ENCODE data around the gene DYNLT2.
"Not testable (repeated sequence)": the region's sequence is repeated elsewhere in the genome, so short reads cannot be mapped to it uniquely, and the experiment has no call there.

Gene DYNLT2

GRCh38 chr6:169776379-169776778, 25.0 kb upstream of the DYNLT2 start:
- no peak for DNase-seq (ENCODE audit: low spot score in 2 of 2)
- H3K36me3 Mint-ChIP-seq, result peaks cover 21% of the 10 kb centered on the region
- no peaks in the 10 kb centered on the region for H3K4me1 Mint-ChIP-seq
- H3K4me3 Mint-ChIP-seq, result no peak overlapping the region
- no peaks in the 10 kb centered on the region for H3K9me3 Mint-ChIP-seq
- no peak for ATAC-seq (ENCODE audit: low read depth)
- no peak overlapping the region for H3K27ac Mint-ChIP-seq
- H3K27me3 Mint-ChIP-seq, result no peaks in the 10 kb centered on the region

GRCh38 chr6:169775321-169775720, 23.9 kb upstream of the DYNLT2 start:
- Mint-ChIP-seq H3K4me3 (no peak overlapping the region), H3K36me3 (peaks cover 18% of the 10 kb centered on the region), H3K9me3 (no peaks in the 10 kb centered on the region), H3K27me3 (no peaks in the 10 kb centered on the region), H3K4me1 (no peaks in the 10 kb centered on the region), H3K27ac (no peak overlapping the region)
- ATAC-seq (ENCODE audit: low read depth) (no peak), DNase-seq (ENCODE audit: low spot score in 2 of 2) (no peak)

GRCh38 chr6:169774347-169774746, 23.0 kb upstream of the DYNLT2 start:
- no peaks in the 10 kb centered on the region for H3K4me1 Mint-ChIP-seq

GRCh38 chr6:169766921-169767736, 15.8 kb upstream of the DYNLT2 start:
- ATAC-seq (ENCODE audit: low read depth), result no peak

More at GRCh38 chr6:169774347-169774746, 23.0 kb upstream of the DYNLT2 start:
- peaks cover 17% of the 10 kb centered on the region for H3K36me3 Mint-ChIP-seq
- no peak overlapping the region for H3K4me3 Mint-ChIP-seq
- no peaks in the 10 kb centered on the region for H3K9me3 Mint-ChIP-seq
- DNase-seq (ENCODE audit: low spot score in 2 of 2) (no peak), ATAC-seq (ENCODE audit: low read depth) (no peak)
- no peaks in the 10 kb centered on the region for H3K27me3 Mint-ChIP-seq
- H3K27ac Mint-ChIP-seq, result no peak overlapping the region

GRCh38 chr6:169766232-169766631, 14.9 kb upstream of the DYNLT2 start:
- Mint-ChIP-seq H3K27me3 (no peaks in the 10 kb centered on the region), H3K4me1 (peaks cover 3% of the 10 kb centered on the region), H3K4me3 (no peak overlapping the region), H3K27ac (no peak overlapping the region), H3K9me3 (no peaks in the 10 kb centered on the region), H3K36me3 (peaks cover 35% of the 10 kb centered on the region)
- no peak for ATAC-seq (ENCODE audit: low read depth)
- no peak for DNase-seq (ENCODE audit: low spot score in 2 of 2)

More at GRCh38 chr6:169766921-169767736, 15.8 kb upstream of the DYNLT2 start:
- DNase-seq (ENCODE audit: low spot score in 2 of 2), result no peak
- no peak overlapping the region for H3K4me3 Mint-ChIP-seq
- no peak overlapping the region for H3K27ac Mint-ChIP-seq
- no peaks in the 10 kb centered on the region for H3K9me3 Mint-ChIP-seq
- H3K36me3 Mint-ChIP-seq, result peaks cover 37% of the 10 kb centered on the region
- H3K27me3 Mint-ChIP-seq, result no peaks in the 10 kb centered on the region
- H3K4me1 Mint-ChIP-seq, result peaks cover 3% of the 10 kb centered on the region

GRCh38 chr6:169765789-169766188, 14.4 kb upstream of the DYNLT2 start:
- not testable (repeated sequence) for H3K4me3 Mint-ChIP-seq; H3K27ac Mint-ChIP-seq; H3K27me3 Mint-ChIP-seq; DNase-seq (ENCODE audit: low spot score in 2 of 2); H3K4me1 Mint-ChIP-seq; ATAC-seq (ENCODE audit: low read depth); H3K9me3 Mint-ChIP-seq
- peaks cover 38% of the 10 kb centered on the region for H3K36me3 Mint-ChIP-seq

- Mint-ChIP-seq H3K9me3 (no peaks in the 10 kb centered on the region), H3K4me1 (peaks cover 3% of the 10 kb centered on the region), H3K27me3 (no peaks in the 10 kb centered on the region), H3K4me3 (no peak overlapping the region), H3K27ac (no peak overlapping the region), H3K36me3 (peaks cover 49% of the 10 kb centered on the region)
- ATAC-seq (ENCODE audit: low read depth) (no peak), DNase-seq (ENCODE audit: low spot score in 2 of 2) (no peak)
Measured at GRCh38 chr6:169763881-169764280, 12.5 kb upstream of the DYNLT2 start.

- ATAC-seq (ENCODE audit: low read depth), result no peak
- DNase-seq (ENCODE audit: low spot score in 2 of 2), result no peak
- Mint-ChIP-seq H3K9me3 (no peaks in the 10 kb centered on the region), H3K27ac (no peak overlapping the region), H3K4me3 (no peak overlapping the region), H3K36me3 (peaks cover 52% of the 10 kb centered on the region), H3K4me1 (peaks cover 3% of the 10 kb centered on the region), H3K27me3 (no peaks in the 10 kb centered on the region)
Measured at GRCh38 chr6:169763308-169763707, 11.9 kb upstream of the DYNLT2 start.

GRCh38 chr6:169755162-169755561, 3.8 kb upstream of the DYNLT2 start:
- Mint-ChIP-seq H3K36me3 (peaks cover 25% of the 10 kb centered on the region), H3K4me3 (no peak overlapping the region), H3K9me3 (no peaks in the 10 kb centered on the region), H3K27me3 (no peaks in the 10 kb centered on the region), H3K4me1 (peaks cover 6% of the 10 kb centered on the region), H3K27ac (no peak overlapping the region)
- DNase-seq (ENCODE audit: low spot score in 2 of 2) (no peak), ATAC-seq (ENCODE audit: low read depth) (no peak)

GRCh38 chr6:169752074-169752623, 777 bp upstream of the DYNLT2 start:
- Mint-ChIP-seq H3K4me3 (peak overlapping the region; percentile 93), H3K4me1 (peaks cover 6% of the 10 kb centered on the region), H3K36me3 (peaks cover 11% of the 10 kb centered on the region), H3K9me3 (peaks cover 3% of the 10 kb centered on the region), H3K27me3 (no peaks in the 10 kb centered on the region), H3K27ac (peak overlapping the region; percentile 98)
- DNase-seq (ENCODE audit: low spot score in 2 of 2) (no peak), ATAC-seq (ENCODE audit: low read depth) (peak; percentile 27)

GRCh38 chr6:169746556-169746955, 4.8 kb downstream of the DYNLT2 start:
- Mint-ChIP-seq H3K4me1 (no peaks in the 10 kb centered on the region), H3K4me3 (no peak overlapping the region), H3K27me3 (no peaks in the 10 kb centered on the region), H3K36me3 (peaks cover 17% of the 10 kb centered on the region), H3K27ac (no peak overlapping the region), H3K9me3 (peaks cover 11% of the 10 kb centered on the region)
- ATAC-seq (ENCODE audit: low read depth), result no peak
- no peak for DNase-seq (ENCODE audit: low spot score in 2 of 2)

GRCh38 chr6:169745405-169745804, 6.0 kb downstream of the DYNLT2 start:
- Mint-ChIP-seq H3K4me1 (no peaks in the 10 kb centered on the region), H3K4me3 (no peak overlapping the region), H3K9me3 (peaks cover 11% of the 10 kb centered on the region), H3K27ac (no peak overlapping the region), H3K36me3 (peaks cover 17% of the 10 kb centered on the region), H3K27me3 (no peaks in the 10 kb centered on the region)
- no peak for ATAC-seq (ENCODE audit: low read depth)
- no peak for DNase-seq (ENCODE audit: low spot score in 2 of 2)

- H3K27me3 Mint-ChIP-seq, result peaks cover 2% of the 10 kb centered on the region
- H3K9me3 Mint-ChIP-seq, result peaks cover 3% of the 10 kb centered on the region
- H3K27ac Mint-ChIP-seq, result no peak overlapping the region
- peaks cover 5% of the 10 kb centered on the region for H3K36me3 Mint-ChIP-seq
- no peak overlapping the region for H3K4me3 Mint-ChIP-seq
- H3K4me1 Mint-ChIP-seq, result no peaks in the 10 kb centered on the region
- DNase-seq (ENCODE audit: low spot score in 2 of 2) (no peak), ATAC-seq (ENCODE audit: low read depth) (no peak)
Measured at GRCh38 chr6:169741344-169741743, 10.0 kb downstream of the DYNLT2 start.

GRCh38 chr6:169738976-169739529, 12.3 kb downstream of the DYNLT2 start:
- DNase-seq (ENCODE audit: low spot score in 2 of 2) (no peak), ATAC-seq (ENCODE audit: low read depth) (no peak)
- no peak overlapping the region for H3K27ac Mint-ChIP-seq
- no peaks in the 10 kb centered on the region for H3K4me1 Mint-ChIP-seq
- peaks cover 6% of the 10 kb centered on the region for H3K27me3 Mint-ChIP-seq
- H3K4me3 Mint-ChIP-seq, result no peak overlapping the region
- H3K36me3 Mint-ChIP-seq, result peaks cover 1% of the 10 kb centered on the region
- no peaks in the 10 kb centered on the region for H3K9me3 Mint-ChIP-seq
